GM21737 (cell line): Measurements from ENCODE around the gene KIAA1755.

Experiments
- ATAC-seq: cut with Tn5 transposase; IDR thresholded peaks from one replicate; pipeline ENCODE4 v1.9.1; 2021; ENCODE audit warnings: mild to moderate bottlenecking, moderate library complexity; ENCODE audit not compliant: unreplicated experiment

The KIAA1755 gene

DNA sequence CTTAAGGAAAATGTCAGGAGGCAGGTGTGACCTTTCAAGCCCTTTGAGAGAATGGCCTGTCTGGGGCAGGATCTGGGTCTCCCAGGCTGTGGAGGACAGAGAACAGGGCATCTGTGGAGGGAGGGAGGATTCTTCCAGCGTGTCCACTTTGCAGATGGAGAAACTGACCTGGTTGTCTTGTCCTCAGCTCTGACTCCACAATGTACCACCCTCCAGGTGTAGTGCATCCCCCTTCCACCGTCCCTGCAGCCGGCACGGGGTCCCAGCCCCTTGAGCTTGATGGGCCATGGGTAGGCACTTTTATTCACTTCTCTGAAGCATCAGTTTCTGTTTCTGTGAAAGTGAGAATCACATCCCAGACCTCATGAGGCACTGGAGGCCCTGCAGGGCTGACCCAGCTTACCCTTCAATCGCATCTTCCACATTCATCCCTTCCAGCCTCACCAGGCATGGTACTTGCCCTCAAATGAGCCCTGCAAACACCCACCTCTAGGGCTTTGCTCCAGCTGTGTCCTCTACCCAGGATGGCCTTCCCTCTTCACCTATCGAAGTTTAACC is 90.8 kb downstream of the KIAA1755 start:
- ATAC-seq = no peak

DNA sequence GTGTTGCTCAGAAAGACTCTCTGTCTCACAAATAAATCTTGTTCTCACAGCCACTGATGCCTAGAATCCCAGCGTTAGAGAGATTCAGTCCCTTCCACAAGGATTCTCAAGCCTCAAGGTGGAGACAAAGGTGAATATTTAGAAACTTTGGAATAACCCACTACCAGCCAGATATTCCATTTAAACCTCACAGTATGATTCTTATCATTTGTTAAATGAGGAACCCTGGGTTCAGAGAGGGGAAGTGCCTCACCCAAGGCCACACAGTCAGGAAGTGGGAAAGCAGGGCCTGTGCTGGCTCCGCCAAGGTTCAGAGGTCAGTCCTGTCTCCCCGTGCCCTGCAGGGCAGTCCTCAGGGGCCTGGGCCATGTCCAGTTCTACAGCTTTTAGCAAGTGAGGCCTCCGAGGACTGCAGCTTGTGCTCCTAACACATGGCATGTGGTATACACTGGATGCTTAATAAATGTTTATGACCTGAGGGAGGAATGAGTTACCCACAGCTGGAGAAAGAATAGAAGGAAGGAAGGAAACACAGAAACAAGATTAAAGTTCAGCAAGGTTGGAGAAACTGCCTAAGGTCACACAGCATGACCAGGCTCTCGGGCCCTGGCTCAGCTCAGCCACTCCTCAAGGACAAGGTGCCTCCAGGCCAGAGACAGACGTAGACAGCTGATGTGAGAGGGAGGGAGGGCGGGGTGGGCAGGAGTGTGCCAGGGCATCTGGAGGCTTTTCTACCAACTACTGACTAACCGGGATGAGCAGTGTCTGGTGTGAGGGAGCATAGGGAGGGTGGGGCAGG is 91.5 kb downstream of the KIAA1755 start:
- ATAC-seq = no peak

DNA sequence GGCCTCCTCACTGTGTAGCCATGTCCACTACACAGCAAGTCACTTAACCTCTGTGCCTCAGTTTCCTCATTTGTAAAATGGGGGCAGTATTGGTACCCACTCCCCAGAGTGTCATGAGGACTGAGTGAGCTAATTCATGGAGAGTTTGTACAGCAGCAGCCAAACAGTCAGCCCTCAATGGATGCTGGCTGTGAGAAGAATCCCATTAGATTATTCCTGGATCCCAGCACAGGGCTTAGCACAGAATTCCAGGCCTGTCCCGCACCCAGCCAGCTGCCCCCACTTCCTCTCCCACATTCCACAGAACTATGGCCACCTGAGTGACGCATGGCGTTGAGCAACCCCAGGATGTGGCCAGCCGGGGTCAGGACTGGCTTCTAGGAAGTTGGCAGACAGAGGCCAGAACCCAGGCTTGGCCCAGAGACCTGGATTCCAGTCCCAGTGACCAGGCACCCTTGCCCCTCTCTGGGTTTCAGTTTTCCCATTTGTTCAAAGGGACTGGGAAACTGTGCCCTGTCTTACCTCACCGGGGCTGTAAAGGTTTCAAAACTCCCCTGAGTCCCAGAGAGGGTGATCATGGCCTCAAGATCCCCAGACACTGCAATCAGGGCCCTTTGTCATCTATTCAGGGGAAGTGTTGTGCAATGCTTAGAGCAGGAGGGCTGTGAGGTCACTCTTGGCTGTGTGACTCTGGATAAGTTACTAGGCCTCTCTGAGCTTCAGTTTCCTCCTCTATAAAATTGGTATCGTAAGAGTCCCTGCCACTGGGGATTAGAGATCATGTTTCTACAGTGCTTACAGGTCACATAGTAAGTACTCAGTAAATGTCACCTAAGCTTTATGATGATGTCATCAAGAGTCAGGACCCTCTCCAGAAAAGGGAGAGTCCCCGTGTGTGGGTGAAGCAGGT is 92.4 kb downstream of the KIAA1755 start:
- ATAC-seq = no peak

DNA sequence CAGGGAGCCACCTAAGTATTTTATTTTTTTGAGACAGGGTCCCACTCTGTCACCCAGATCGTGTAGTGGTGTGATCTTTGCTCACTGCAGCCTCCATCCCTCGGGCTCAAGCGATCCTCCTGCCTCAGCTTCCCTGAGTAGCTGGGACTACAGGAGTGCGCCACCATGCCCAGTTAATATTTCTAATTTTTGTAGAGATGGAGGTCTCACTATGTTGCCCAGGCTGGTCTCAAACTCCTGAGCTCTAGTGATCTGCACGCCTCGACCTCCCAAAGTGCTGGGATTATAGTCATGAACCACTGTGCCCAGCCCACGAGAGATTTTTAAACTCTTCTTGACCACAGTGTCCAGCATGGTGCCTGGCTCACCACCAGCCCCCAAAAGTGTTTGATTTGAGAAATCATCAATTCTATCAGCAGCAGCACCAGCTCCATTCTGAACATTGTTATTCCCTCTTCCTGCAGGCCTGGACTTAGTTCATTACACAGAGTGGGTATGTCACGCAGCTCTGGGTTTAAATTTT is 93.1 kb downstream of the KIAA1755 start:
- no peak for ATAC-seq

DNA sequence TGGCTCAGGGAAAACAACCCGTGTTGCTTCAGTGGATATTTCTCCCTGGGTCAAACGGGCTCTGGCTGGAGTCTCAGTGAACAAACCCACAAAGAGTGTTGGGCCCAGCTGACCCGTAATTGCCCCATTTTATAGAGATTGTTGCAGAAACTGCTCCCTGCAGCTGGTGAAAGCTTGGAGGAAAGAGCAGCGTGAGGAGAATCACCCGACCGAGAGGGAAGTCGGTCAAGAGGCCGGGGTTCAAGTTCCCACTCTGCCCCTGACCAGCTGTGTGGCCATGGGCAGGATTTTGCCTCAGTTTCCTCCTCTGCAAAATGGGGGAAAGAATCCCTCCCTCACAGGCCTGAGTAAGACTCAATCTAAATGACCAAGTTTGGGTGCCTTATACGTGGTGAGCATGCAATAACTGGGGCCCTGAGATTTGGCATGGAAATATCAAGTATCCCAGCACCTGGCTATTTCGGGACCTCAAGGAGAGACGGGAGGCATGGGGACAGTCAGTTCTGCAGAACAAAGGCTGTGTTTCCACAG is 93.8 kb downstream of the KIAA1755 start:
- no peak for ATAC-seq

DNA sequence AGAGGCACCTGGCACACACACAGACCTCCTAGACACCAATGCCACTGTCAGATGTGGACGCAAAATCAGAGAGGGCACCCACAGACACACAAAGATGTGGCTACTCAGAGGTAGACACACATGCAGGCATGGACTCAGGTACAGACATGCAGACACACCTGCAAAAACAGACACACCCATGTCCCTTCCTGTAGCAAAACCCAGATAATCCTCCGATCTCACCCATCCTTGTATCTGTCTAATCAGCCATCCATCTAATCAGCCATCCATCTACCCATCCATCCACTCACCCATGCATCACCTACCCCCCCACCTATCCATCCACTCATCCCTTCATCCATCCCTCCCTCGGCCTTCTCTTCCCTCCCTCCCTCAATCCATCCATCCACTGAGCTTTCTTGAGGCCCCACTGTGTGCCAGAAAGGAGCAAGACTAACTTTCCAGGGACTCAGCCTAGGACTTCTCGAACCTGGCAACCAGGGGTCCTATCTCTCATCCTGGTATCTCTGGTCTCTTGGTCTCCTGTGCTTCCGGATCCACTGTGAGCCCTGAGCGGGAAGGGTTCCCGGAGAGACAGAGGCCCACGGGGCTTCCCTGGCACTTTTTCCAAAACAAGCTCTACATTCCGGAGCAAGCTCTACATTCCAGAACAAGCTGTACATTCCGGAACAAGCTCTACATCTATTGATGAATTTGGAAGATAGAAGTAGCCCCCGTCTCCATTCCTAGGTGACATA is 94.4 kb downstream of the KIAA1755 start:
- no peak for ATAC-seq

DNA sequence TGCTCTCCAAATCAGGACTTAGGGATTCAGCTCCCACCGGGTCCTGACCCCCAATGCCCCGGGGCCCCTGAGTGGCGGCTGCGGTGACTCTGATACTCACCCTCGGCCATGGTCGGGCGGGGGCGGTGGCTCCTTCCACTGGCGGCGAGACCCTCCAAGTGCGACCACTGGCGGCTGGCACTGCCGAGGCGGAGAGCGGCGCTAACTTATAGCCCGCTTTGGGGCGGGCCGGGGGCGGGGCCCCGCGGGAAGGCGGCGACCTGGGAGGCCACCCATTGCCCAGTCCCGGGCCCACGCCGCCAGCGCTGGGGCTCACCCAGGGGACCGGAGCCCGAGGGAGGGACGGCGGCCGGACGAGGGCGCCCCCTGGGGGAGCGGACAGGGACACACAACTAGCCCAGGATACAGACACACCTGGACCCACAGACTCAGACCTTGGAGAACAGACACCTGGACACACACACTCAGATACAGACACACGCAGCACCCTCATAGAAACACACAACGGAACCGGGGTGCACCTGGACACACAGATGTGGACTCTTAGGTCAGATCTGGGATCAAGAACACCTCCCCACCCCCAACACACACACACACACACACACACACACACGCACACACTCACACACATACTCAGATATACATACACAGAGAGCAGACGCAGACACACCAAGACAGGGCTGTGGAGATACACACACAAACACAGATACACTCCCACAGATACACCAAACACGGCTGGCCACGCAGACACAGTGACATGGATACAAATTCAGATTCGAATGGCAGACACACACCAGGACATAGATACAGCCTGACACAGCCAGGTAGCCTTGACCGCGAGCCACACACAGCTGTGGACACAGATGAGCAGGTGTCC is 95.2 kb downstream of the KIAA1755 start, which contains the start of gene TGM2:
TGM2 (minus strand) TSS at position 182 of the 877 bp plus-strand sequence; CDS start at position 110, 72 bp downstream.
- peak; percentile 67 for ATAC-seq

DNA sequence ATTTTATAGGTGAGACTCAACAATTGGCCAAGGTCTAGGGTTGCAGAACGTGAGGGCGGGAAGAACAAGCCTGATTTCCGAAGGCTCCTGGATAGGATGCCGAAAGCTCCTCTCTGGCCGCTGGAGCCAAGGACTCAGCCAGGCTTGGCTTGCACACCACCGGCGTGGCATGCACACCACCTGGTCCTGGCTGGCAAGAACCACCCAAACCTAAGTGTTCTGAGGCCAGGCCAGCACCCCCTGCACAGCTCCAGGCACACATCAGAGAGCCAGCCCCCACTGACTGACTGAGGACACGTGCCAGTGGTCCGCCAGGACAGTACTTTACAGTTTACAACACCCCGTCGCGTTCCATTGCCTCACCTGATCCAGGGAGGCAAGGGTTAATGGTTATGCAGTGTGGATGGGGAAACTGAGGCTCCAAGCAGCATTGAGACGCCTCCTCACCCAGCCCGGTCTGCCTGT is 95.9 kb downstream of the KIAA1755 start:
- no peak for ATAC-seq

DNA sequence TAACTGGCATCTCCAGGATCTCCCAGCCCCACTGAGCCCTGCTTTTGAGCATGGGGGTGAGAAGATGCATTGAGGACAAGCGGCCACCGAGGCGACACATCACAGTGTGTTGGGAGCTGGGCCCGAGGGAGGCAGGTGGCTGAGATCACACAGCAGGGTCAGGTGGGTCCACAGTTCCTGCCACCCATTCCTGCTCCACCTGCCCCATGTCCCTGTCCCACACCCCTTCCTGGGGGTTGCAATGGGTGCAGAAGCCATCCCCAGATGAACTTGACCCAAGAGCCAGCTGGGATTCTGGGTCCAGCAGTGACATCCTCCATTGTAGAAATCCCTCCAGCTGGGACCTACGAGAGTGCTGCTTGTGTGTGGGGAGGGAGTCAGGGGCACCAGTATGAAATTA is 96.5 kb downstream of the KIAA1755 start:
- ATAC-seq = no peak

DNA sequence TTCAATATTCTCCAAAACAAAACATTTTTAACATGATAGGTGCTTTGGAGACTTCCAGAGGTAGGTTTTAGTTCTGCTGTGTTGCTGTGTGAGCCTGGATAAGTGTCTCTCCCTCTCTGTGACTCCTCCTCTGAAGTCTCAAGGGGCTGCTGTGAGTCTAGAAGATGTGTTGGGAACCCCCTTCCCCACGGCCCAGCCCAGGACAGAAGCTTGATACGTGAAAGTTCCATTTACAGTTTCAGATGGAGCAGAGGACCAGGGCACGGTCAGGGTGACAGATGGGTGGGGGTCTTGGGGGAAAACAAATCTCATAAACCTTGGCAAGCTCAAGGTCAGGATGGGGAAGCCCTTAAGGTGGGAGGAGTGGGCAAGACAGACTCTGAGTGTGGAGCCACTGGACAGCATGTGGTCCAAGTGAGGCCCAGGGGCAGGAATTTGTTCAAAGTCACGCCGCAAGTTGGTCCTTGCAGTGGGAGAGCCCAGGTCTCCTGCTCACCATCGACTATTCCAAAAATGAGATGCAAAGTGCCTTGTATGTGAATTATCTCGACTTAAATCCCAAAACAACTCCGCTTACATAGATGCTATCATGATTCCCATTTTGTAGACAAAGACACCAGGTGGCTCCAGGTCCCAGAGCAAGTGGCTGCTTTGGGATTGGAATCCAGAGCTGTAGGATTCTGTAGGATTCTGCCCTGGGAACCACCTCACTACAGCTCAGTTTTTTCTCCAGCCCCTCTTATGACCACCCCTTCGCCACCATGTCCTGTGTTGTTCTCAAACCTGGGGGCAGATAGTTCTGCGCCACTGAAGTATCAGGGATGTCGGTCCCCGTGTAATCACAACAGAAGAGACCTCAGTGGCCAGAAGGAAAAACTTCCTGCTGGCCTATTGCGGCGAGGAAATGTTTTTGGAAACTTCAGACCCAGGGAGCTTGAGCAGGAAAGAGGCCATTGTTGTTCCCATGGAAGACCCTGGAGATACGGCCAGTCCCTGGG is 97.4 kb downstream of the KIAA1755 start:
- ATAC-seq = no peak

DNA sequence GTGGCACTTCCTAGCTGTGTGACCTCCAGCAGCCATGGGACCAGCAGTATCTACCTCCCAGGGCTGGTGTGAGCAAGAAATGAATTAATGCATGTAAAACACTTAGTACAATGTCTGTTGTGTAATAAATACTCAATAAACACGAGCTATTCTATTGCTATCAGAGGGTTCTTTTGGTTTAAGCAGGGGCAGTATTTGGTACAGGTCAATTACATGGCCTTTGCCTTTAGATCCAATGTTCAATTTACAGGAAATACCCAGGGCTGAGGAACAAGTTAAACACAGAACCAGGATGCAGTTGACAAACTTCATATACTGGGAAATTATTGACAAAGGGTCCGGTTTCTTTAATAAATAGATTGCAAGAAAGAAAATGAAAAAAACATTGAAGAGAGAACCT is 98.4 kb downstream of the KIAA1755 start:
- no peak for ATAC-seq

DNA sequence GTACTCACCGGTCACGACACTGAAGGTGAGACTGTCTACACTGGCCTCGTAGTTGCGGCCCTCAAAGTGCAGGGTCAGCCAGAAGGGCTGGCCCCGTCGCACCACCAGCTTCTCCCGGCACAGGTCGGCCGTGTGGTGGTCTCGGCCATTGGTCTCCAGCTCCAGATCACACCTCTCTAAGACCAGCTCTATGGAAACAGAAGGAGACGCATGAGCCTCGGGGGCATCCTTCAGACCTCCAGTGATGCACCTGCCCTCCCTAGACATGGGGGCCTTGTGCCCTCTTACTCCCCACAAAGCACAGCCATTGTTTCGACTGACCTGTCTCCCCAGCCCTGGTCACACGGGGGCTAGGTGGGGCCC is 99.1 kb downstream of the KIAA1755 start:
- ATAC-seq = no peak
